H1 (cell line): Measurements from ENCODE around the gene RFC3. TPM values are rescaled to one million over a fixed set of nuclear protein-coding genes. Genes with fewer than 3 reads are reported as not detected.

Experiments
- CTCF ChIA-PET: fragments of 300-600 bp; sonication (Branson Sonifier 250); formaldehyde crosslinking; loops from one replicate; lab custom pipeline; 2021; ENCODE audit not compliant: partially characterized antibody; lab: Charles Lee
- POLR2A ChIA-PET: fragments of 300-600 bp; sonication (Branson Sonifier 250); formaldehyde crosslinking; loops from one replicate; lab custom pipeline; 2021; ENCODE audit warnings: inconsistent platforms; ENCODE audit not compliant: partially characterized antibody; lab: Charles Lee
- DNase-seq, 2 experiments: peaks; one replicate each; pipeline versions ENCODE4 v3.0.0 to v3.0.0-alpha.2; 2010 to 2022; ENCODE audit warnings: low spot score in 2 of 2, low read depth in 1 of 2, mixed read lengths in 1 of 2
- FAIRE-seq: peaks from 2 replicates; lab custom pipeline; 2011; peaks lifted over from hg19 to GRCh38; lab: Jason Lieb, UNC
- H2AFZ ChIP-seq: 2 replicates; pipeline ENCODE4 v1.8.1; 2012; ENCODE audit warnings: low read length, inconsistent platforms
- H2AK5ac ChIP-seq: 2 replicates; pipeline ENCODE4 v1.6.1; 2013; ENCODE audit warnings: low read depth, low read length
- H2BK120ac ChIP-seq: replicated peaks from 2 replicates; pipeline ENCODE3; 2013; ENCODE audit warnings: low read depth, low read length, inconsistent platforms
- H2BK12ac ChIP-seq: 2 replicates; pipeline ENCODE4 v1.6.1; 2013; ENCODE audit warnings: low read depth, low read length
- H2BK15ac ChIP-seq: 2 replicates; pipeline ENCODE4 v1.6.1; 2013; ENCODE audit warnings: low read length
- H2BK20ac ChIP-seq: 2 replicates; pipeline ENCODE4 v1.6.1; 2013; ENCODE audit warnings: low read length
- H2BK5ac ChIP-seq: 2 replicates; pipeline ENCODE4 v1.6.1; 2013; ENCODE audit warnings: low read depth, low read length
- H3K14ac ChIP-seq: 2 replicates; pipeline ENCODE4 v1.6.1; 2013; ENCODE audit warnings: inconsistent platforms; ENCODE audit not compliant: insufficient read length
- H3K18ac ChIP-seq: 2 replicates; pipeline ENCODE4 v1.6.1; 2013; ENCODE audit warnings: low read length; ENCODE audit errors: extremely low read depth
- H3K23ac ChIP-seq: 2 replicates; pipeline ENCODE4 v1.6.1; 2013; ENCODE audit warnings: inconsistent platforms; ENCODE audit not compliant: insufficient read length
- H3K23me2 ChIP-seq: 2 replicates; pipeline ENCODE4 v1.6.1; 2013; ENCODE audit warnings: low read depth, low read length
- H3K27ac ChIP-seq: 2 replicates; pipeline ENCODE4 v1.6.1; 2011; ENCODE audit warnings: low read depth, low read length, inconsistent platforms
- H3K27me3 ChIP-seq, 4 experiments: replicated peaks in 1 of 4; 1 replicate in 1 of 4; 2 replicates in 3 of 4; pipeline versions ENCODE4 v1.6.1 to v1.8.1; 2011 to 2013; ENCODE audit warnings: low read length in 3 of 4, mild to moderate bottlenecking in 3 of 4, inconsistent platforms in 2 of 4, mixed read lengths in 2 of 4, moderate library complexity in 1 of 4; ENCODE audit not compliant: control insufficient read depth in 3 of 4, insufficient read depth in 3 of 4; ENCODE audit errors: extremely low read depth in 1 of 4
- H3K36me3 ChIP-seq, 4 experiments: 2 replicates each; pipeline versions ENCODE4 v1.6.1 to v1.8.1; 2011 to 2013; ENCODE audit warnings: mild to moderate bottlenecking in 4 of 4, low read length in 3 of 4, moderate library complexity in 2 of 4, control low read depth in 1 of 4, inconsistent platforms in 1 of 4; ENCODE audit not compliant: insufficient read depth in 4 of 4, control insufficient read depth in 2 of 4
- H3K4ac ChIP-seq: replicated peaks from 2 replicates; pipeline ENCODE3; 2013; ENCODE audit warnings: low read length, low read depth, mixed read lengths, inconsistent platforms; ENCODE audit not compliant: insufficient read length
- H3K4me1 ChIP-seq, 4 experiments: replicated peaks in 1 of 4; 1 replicate in 1 of 4; 2 replicates in 3 of 4; pipeline versions ENCODE4 v1.6.1 to v1.8.1; 2011 to 2013; ENCODE audit warnings: low read length in 3 of 4, inconsistent platforms in 2 of 4, mixed read lengths in 1 of 4; ENCODE audit not compliant: insufficient read depth in 4 of 4, control insufficient read depth in 3 of 4
- H3K4me2 ChIP-seq, 2 experiments: 2 replicates each; pipeline versions ENCODE4 v1.6.1 to v1.8.1; 2011 to 2013; ENCODE audit warnings: low read depth in 2 of 2, low read length in 2 of 2, control low read depth in 1 of 2, inconsistent platforms in 1 of 2, mild to moderate bottlenecking in 1 of 2; ENCODE audit not compliant: insufficient read depth in 1 of 2
- H3K4me3 ChIP-seq, 4 experiments: fragments of 200-600, 300-600 bp in 1 of 4; sonication (generic), shearing (Covaris generic), sonication (Bioruptor Twin) in 1 of 4; 2 replicates each; pipeline versions ENCODE4 v1.5.1 to v1.8.1; 2011 to 2016; ENCODE audit warnings: low read length in 4 of 4, low read depth in 3 of 4, control low read depth in 2 of 4, inconsistent platforms in 2 of 4, mild to moderate bottlenecking in 2 of 4, mixed read lengths in 1 of 4, moderate library complexity in 1 of 4; ENCODE audit not compliant: insufficient read depth in 2 of 4; ENCODE audit errors: extremely low read depth in 1 of 4
- H3K56ac ChIP-seq: replicated peaks from 2 replicates; pipeline ENCODE3; 2013; ENCODE audit warnings: low read depth, mild to moderate bottlenecking, mixed read lengths, low read length, inconsistent platforms; ENCODE audit not compliant: insufficient read length
- H3K79me1 ChIP-seq: 2 replicates; pipeline ENCODE4 v1.6.1; 2013; ENCODE audit warnings: low read depth, low read length, control low read depth
- H3K79me2 ChIP-seq, 2 experiments: 2 replicates each; pipeline versions ENCODE4 v1.6.1 to v1.8.1; 2012 to 2013; ENCODE audit warnings: low read length in 2 of 2, mild to moderate bottlenecking in 2 of 2, inconsistent platforms in 1 of 2; ENCODE audit not compliant: insufficient read depth in 2 of 2, control insufficient read depth in 1 of 2
- H3K9ac ChIP-seq, 4 experiments: replicated peaks in 1 of 4; 1 replicate in 1 of 4; 2 replicates in 3 of 4; pipeline versions ENCODE4 v1.6.1 to v1.8.1; 2011 to 2013; ENCODE audit warnings: low read depth in 3 of 4, low read length in 3 of 4, control low read depth in 2 of 4, mild to moderate bottlenecking in 2 of 4, moderate library complexity in 2 of 4, inconsistent platforms in 1 of 4; ENCODE audit errors: extremely low read depth in 1 of 4
- H3K9me3 ChIP-seq, 2 experiments: 2 replicates each; pipeline versions ENCODE4 v1.6.1 to v1.8.1; 2012 to 2013; ENCODE audit warnings: mild to moderate bottlenecking in 2 of 2, moderate library complexity in 2 of 2, control low read depth in 1 of 2, inconsistent platforms in 1 of 2, low read depth in 1 of 2, low read length in 1 of 2, mixed read lengths in 1 of 2; ENCODE audit not compliant: insufficient read depth in 2 of 2
- H4K20me1 ChIP-seq, 2 experiments: replicated peaks in 1 of 2; 2 replicates each; pipeline versions ENCODE3 to v1.8.1; 2011 to 2013; ENCODE audit warnings: inconsistent platforms in 2 of 2, low read length in 2 of 2, mild to moderate bottlenecking in 1 of 2; ENCODE audit not compliant: insufficient read depth in 2 of 2, control insufficient read depth in 1 of 2
- H4K5ac ChIP-seq: 2 replicates; pipeline ENCODE4 v1.6.1; 2013; ENCODE audit warnings: low read length, low read depth, mixed read lengths, inconsistent platforms; ENCODE audit not compliant: insufficient read length
- H4K8ac ChIP-seq: 2 replicates; pipeline ENCODE4 v1.8.0; 2013; ENCODE audit warnings: mild to moderate bottlenecking, moderate library complexity, low read length, inconsistent platforms; ENCODE audit not compliant: insufficient read depth; ENCODE audit errors: extremely low read depth
- H4K91ac ChIP-seq: replicated peaks from 2 replicates; pipeline ENCODE3; 2013; ENCODE audit warnings: low read length, mixed read lengths, inconsistent platforms; ENCODE audit not compliant: insufficient read length
- ATF2 ChIP-seq: IDR thresholded peaks from 2 replicates; pipeline ENCODE4 v1.6.1; 2012; ENCODE audit warnings: low read length, inconsistent platforms
- CEBPB ChIP-seq: IDR thresholded peaks from 2 replicates; pipeline ENCODE4 v1.6.1; 2012; ENCODE audit warnings: low read depth, low read length
- CTCF ChIP-seq, 3 experiments: IDR thresholded peaks; 1 replicate in 2 of 3; 2 replicates in 1 of 3; pipeline versions ENCODE4 v1.5.1 to v1.6.1; 2011; ENCODE audit warnings: low read length in 3 of 3, mild to moderate bottlenecking in 3 of 3, inconsistent platforms in 2 of 3, low read depth in 1 of 3, moderate library complexity in 1 of 3; ENCODE audit not compliant: insufficient read depth in 1 of 3; ENCODE audit errors: control extremely low read depth in 1 of 3
- NANOG ChIP-seq: IDR thresholded peaks from 2 replicates; pipeline ENCODE4 v1.6.1; 2011; ENCODE audit warnings: low read length, low read depth, mild to moderate bottlenecking, inconsistent platforms; ENCODE audit not compliant: insufficient read depth, poor library complexity, severe bottlenecking
- RNF2 ChIP-seq: fragments of 200-900, 300-1000 bp; sonication (generic); IDR thresholded peaks from 2 replicates; pipeline ENCODE4 v1.7.1; 2016; ENCODE audit warnings: borderline replicate concordance, low read depth, mild to moderate bottlenecking, antibody characterized with exemption, low read length; ENCODE audit not compliant: poor library complexity, severe bottlenecking; ENCODE audit errors: missing control alignments
- SIN3A ChIP-seq, 2 experiments: IDR thresholded peaks in 1 of 2; conservative IDR thresholded peaks in 1 of 2; 2 replicates each; pipeline ENCODE4 v1.6.1; 2011 to 2012; ENCODE audit warnings: low read length in 2 of 2, improper control_type of control experiment in 1 of 2, low read depth in 1 of 2, mild to moderate bottlenecking in 1 of 2
- SRF ChIP-seq: IDR thresholded peaks from 2 replicates; pipeline ENCODE4 v1.6.1; 2011; ENCODE audit warnings: mild to moderate bottlenecking, low read depth, low read length, moderate library complexity
- TCF12 ChIP-seq: IDR thresholded peaks from 2 replicates; pipeline ENCODE4 v1.6.1; 2011; ENCODE audit warnings: low read depth, mild to moderate bottlenecking, low read length
- TEAD4 ChIP-seq: IDR thresholded peaks from 2 replicates; pipeline ENCODE4 v1.6.1; 2012; ENCODE audit warnings: low read depth, low read length, inconsistent platforms, mixed read lengths
- WGBS, 2 experiments: shearing (Covaris generic) in 1 of 2; methylation state at CpG; one replicate each; pipeline versions ENCODE4 v1.1.6 to v1.1.7; 2013 to 2015; ENCODE audit warnings: low lambda C conversion rate in 2 of 2, mixed read lengths in 2 of 2, inconsistent platforms in 1 of 2, low coverage in 1 of 2, missing lambda C conversion rate in 1 of 2; ENCODE audit not compliant: insufficient replicate concordance in 2 of 2, insufficient coverage in 1 of 2, insufficient read length in 1 of 2; ENCODE audit errors: extremely low coverage in 1 of 2, missing lambda C conversion rate in 1 of 2; 5-methylcytosine and 5-hydroxymethylcytosine counted together
- polyA plus RNA-seq, 7 experiments: library from polyadenylated mRNA; depleted of rRNA in 3 of 7; stranded (reverse) in 5 of 7; unstranded in 2 of 7; fragments of >200 nt in 5 of 7; fragments of 200-250 nt in 2 of 7; gene quantifications; 1 replicate in 5 of 7; 2 replicates in 1 of 7; 4 replicates in 1 of 7; pipeline versions ENCODE4 v1.2.1 to v1.2.3, GENCODE V29; 2011 to 2013; ENCODE audit warnings: missing spikeins in 2 of 7, mixed read lengths in 2 of 7
- total RNA-seq: library from RNA; stranded (reverse); fragmentation: NEBNext Ultra II Directional; extraction: Animal tissue kit (Norgen Biotek cat#: 25700); gene quantifications from 2 replicates; pipeline ENCODE4 v1.2.1, GENCODE V29; 2021

RFC3 gene
- total and polyA plus RNA-seq, 2 of the 8 experiments (the other 6 are each of a cell fraction or from before 2014, with no cell fraction given): 26.4 to 45.6 TPM

GRCh38 chr13:33862016-33862415 lies 44.1 kb downstream of the RFC3 start:
- CTCF ChIA-PET: no interaction called here
- H2BK20ac ChIP-seq: no peak overlapping the region
- H2BK15ac ChIP-seq: no peak overlapping the region
- H3K79me2 ChIP-seq: no peaks in the 10 kb centered on the region
- DNase-seq (no peak), FAIRE-seq (no peak)
- no peaks in the 10 kb centered on the region for H4K20me1 ChIP-seq
- no peak overlapping the region for H3K14ac ChIP-seq
- POLR2A ChIA-PET: no interaction called here
- no peak overlapping the region for H3K18ac ChIP-seq
- no peak overlapping the region for H4K5ac ChIP-seq
- WGBS, 2 experiments: 87% methylated on average over 5 of the region's 5 CpGs; no CpG with 5 or more reads in 1 of the 2 experiments
- no peak overlapping the region for H2AK5ac ChIP-seq
- no peak overlapping the region for H3K27ac ChIP-seq
- no peak overlapping the region for H3K4ac ChIP-seq
- H3K4me1 ChIP-seq: no peaks in the 10 kb centered on the region
- H2AFZ ChIP-seq: no peak overlapping the region
- no peak overlapping the region for H3K4me2 ChIP-seq
- H3K27me3 ChIP-seq: no peaks in the 10 kb centered on the region
- no peak overlapping the region for H2BK120ac ChIP-seq
- H4K91ac ChIP-seq: no peak overlapping the region
- no peak overlapping the region for H3K56ac ChIP-seq
- no peak overlapping the region for H3K9ac ChIP-seq
- no peak overlapping the region for H3K4me3 ChIP-seq
- H3K36me3 ChIP-seq: no peaks in the 10 kb centered on the region
- no peaks in the 10 kb centered on the region for H3K9me3 ChIP-seq
- H2BK5ac ChIP-seq: no peak overlapping the region
- H2BK12ac ChIP-seq: no peak overlapping the region
- H3K79me1 ChIP-seq: no peaks in the 10 kb centered on the region; the same call in 1 of the 2 replicates
- H3K23ac ChIP-seq: no peak overlapping the region
- H3K23me2 ChIP-seq: no peaks in the 10 kb centered on the region
- no peak overlapping the region for H4K8ac ChIP-seq
- TF ChIP-seq TEAD4 (no peak), SRF (no peak), RNF2 (no peak), CTCF (IDR thresholded peaks at IDR 0.05; ENCODE audit: control extremely low read depth in 1 of 3, insufficient read depth in 1 of 3, low read depth in 1 of 3, low read length in 3 of 3) (no peak), SIN3A (conservative IDR thresholded peaks at IDR 0.05 in 1 of 2, IDR thresholded peaks at IDR 0.05 in 1 of 2; ENCODE audit: low read depth in 1 of 2, low read length in 2 of 2) (no peak), ATF2 (no peak), TCF12 (no peak), CEBPB (no peak), NANOG (no peak)
